HG03565 (cell line): ENCODE measurements around the gene ZNF516.

Experiments
- ATAC-seq: cut with Tn5 transposase; IDR thresholded peaks from one replicate; pipeline ENCODE4 v1.9.1; 2021; ENCODE audit warnings: mild to moderate bottlenecking, moderate library complexity; ENCODE audit not compliant: unreplicated experiment

ZNF516 gene

DNA sequence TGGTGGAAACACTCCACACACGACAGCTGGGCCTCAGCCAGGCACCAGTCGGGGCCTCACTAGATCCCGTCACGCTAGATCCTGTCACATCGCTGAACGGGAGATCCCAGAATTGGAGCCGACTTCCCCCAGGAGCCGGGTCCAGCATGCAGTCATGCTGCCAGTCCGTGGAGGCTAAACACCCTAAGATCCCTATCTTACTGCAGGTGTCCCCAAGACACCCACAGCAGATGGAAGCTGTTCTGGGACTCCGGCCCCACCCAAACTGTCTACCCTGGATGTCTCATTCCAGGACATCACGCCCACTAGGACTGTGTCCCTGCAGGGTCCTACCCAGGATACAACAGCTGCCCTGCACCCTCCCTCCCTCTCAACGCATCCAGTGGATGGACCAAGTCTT is 23.4 kb downstream of the ZNF516 start:
- ATAC-seq, result no peak

DNA sequence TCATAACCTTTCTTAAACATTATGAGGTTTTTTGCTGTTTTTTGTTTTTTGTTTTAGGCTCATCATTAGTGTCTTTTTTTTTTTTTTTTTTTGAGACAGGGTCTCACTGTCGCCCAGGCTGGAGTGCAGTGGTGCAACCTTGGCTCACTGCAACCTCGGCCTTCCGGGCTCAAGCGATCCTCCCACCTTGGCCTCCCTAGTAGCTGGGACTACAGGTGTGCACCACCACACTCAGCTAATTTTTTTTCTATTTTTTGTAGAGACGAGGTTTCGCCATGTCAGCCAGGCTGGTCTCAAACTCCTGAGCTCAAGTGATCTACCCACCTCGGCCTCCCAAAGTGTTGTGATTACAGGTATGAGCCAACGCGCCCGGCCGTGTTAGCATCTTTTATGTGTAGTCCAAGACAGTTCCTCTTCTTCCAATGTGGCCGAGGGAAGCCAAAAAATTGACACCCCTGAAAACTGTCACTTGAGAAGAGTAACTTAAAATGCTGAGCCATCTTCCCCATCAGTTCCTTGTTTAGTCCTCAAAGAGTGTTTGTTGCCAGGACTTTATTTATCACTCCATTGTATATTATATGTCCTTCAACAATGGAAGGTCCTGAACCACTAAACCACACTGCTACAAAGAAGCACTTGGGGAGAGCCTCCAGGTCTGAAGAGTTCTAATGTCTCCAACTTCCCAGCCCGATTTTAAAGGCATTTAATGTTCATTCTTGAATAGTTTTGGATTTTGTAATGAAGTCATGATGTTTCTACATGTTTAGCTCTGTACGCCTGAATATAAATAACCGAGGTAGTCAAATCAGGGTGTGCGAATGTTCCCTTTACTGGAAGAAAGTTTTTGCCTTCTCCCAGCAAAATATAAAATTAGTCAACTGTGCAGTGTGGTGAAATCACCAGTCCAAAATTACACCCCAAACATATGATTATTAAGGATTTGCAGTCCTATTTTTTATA is 26.4 kb downstream of the ZNF516 start:
- ATAC-seq, result no peak

DNA sequence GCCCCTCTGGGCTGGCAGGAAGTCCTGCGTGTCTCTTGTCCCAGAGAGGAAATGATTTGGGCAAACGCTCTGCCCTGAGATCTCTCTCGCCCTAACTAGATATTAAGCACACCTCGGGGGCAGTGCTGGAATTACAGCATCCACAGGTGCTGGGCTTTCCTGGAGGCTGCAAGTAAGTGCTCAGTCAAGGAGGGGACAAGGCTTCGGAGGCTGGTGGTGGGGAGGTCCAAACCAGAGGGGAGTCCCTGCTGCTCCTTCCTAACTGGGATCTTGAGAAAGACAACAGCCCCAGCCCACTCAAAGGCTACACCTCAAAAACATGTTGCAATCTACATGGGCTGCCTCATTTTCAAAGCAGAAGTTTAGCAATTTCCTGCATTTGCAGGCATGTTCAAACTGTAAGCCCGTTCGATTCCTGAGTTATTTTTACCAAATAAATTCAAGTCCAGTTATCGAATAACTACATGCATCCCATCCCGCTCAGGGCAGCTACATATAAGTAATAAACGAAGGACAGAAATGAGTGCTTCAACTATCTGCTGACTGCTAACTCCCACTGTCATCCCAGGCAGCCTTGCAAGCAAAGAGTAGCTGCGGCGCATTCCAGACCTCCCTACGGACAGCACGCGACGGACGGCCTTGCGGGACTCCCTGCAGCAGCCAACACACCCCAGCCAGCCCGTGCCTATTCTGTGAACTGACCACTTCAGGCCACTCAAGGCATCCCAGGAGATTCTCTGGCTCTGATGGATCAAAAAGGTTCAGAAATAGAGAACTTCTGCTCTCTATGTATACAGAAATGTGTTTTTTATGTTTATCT is 27.5 kb downstream of the ZNF516 start:
- no peak for ATAC-seq

DNA sequence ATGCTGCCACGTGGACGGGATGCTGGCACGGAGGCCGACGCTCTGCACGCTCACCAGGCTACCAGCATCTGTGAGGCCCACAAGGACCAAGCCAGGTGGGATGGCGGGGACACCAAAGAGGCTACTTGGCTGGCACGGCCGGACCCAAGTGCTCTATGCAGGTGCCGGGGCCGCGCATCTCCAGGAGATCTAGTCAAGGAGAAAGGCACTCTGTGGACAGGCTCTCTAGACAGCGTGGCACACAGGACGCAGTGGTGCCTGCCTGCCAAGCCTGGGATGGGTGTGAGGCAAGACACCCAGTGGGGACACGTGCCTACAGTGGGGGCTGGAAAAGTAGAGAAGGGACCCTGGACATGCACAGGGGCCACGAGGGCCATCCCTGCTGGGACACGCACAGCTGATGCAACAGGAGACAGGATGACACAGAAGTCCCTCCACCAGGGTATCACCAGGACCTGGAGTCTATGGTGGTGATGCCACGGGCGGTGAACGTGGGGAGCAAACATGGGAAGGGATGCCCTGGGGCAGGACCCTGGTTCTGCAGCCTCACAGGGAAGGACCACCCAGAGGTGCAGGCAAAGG is 28.5 kb downstream of the ZNF516 start:
- no peak for ATAC-seq

DNA sequence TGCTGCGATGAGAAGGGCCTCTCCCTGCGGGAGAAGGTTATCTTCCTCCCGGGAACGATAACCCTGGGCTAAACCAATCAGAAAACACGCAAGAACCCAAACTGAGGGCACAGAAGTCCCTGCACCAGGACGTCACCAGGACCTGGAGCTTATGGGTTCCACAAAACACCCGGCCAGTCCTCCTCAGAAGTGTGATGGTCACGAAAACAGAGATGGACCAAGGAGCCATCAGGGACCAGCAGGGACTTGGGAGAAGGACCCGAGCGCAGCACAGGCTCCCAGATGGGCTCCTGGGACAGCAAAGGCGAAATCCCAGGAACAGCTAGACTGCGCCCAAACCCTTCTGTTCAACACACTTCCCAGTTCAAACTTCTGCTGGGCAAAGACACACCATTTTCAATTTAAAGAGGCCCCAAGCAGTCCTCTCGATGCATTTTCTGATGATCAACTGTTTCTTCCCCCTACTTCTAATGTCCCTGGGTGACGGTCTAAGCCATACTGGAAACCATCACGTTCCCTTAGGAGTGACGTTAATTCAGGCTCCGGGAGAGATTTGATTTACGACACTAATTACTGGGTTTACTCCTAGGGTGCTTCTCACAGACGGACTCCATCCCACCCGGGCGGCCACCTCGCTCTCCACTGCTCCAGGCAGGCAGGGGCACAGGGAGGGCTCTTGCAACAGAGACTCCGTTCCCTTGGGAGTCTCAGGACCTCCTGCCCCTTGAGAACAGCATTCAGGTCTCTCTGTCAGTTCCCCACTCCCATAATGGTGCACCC is 29.2 kb downstream of the ZNF516 start:
- ATAC-seq, result no peak

DNA sequence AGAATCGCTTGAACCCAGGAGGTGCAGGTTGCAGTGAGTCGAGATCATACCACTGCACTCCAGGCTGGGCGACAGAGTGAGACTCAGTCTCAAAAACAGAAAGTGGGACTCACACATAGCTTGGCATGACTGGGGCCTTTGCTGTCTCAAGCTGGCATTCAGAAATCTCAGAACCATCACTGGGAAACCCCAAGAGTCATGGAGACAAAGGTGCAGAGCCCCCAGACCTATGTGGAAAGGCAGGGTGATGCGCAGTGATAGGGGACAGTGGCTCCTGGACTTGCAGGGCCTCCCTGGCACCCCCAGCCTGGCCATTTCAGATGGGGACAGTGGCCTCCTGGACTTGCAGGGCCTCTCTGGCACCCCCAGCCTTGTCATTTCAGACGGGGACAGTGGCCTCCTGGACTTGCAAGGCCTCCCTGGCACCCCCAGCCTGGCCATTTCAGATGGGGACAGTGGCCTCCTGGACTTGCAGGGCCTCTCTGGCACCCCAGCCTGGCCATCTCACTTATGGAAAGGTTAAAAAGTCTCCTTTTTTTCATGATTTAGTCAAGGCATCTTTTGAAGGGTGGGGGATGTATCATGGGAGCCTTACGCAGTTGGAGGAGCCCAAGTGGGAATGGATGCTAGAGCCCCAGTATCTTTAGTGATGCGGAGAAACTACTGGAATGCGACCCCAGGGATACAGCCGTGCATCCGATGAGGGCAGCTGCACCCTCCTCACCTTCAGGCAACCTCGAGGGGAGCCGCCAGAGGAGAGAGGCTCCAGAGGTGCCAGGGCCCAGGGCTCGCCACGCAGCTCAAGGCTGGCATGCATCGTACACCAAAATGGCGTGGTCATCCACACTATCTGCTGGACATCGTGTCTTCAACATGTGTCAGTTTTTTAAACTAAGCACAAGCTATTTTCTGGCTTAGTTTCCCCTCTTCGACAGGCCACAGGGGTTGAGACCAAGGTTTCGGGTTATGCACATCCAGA is 30.5 kb downstream of the ZNF516 start:
- ATAC-seq, result no peak

DNA sequence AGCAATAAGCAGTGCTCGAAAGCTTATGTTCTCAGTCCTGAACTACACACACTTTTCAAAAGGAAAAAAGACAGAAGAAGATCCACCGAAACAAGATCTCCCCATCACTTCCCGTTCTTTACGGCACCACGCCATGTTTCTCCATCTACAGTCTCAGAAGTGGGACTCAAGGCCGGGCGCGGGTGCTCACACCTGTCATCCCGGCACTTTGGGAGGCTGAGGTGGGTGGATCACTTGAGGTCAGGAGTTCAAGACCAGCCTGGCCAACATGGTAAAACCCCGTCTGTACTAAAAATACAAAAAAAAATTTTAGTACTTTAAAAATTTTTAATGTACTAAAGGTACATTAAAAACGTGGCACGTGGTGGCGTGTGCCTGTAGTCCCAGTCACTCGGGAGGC is 31.2 kb downstream of the ZNF516 start:
- no peak for ATAC-seq

DNA sequence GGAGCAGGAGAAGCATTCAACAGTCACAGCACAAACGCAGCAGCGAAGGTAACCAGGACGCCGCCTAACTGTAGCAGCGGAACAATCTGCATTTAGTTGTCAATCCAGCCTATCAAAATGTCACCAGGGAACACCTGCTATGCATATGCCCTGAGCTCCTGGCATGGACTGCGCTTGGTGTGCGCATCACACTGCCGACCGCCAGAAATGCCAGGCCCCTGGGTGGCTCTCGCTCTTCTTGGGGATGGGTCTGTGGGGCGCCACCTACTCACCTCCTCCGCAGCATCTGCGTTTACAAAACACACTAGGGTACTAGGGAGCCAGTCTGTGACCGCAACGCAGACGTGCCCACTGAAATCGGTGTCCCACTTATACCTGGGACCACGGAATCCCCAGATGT is 31.7 kb downstream of the ZNF516 start:
- ATAC-seq, result no peak

DNA sequence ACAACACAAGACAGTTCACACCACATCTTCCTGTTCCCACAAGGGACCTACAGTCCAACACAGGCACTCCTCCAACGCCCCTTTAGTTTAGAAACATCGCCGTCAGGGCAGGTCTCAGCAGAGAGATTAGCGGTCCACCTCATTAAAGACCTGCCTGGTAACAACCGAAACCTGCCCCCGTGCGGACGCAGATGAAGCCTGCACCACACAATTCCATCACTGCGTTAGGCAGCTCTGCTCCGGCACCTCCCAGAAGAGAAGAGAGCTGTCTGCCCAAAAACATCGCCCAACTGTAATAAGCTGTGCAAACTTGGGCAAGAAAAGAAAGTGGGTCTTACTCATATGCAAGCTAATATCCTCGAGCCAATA is 32.7 kb downstream of the ZNF516 start:
- ATAC-seq, result no peak

DNA sequence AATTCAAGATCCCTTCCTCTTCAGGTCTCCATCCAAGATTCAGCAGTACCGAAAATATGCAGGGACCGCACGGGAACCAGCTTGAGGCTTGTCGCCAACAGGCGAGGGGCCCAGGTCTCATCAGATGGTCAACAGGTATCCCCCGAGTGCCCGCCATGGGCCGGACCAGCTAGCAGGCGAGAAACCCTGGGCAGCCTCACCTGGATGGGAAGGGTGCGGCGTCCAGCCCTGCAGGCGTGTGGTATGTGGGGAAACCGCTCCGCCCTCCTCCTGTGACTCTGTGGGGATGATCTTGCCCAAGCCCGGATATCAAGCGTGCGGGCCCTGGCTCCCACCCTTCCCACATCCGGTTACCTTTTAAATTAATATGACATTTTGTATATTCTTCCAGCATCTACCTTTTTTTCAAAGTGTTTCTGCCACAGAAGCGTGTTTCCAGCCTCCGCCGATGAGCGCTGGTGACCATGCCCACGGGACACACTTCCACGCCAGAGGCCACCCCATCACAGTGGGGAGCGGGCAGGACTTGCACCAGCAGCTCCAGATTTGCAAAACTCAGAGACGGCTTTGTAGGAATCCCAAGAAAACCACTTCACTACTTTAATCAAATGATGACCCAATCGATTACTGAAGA is 33.2 kb downstream of the ZNF516 start:
- no peak for ATAC-seq

DNA sequence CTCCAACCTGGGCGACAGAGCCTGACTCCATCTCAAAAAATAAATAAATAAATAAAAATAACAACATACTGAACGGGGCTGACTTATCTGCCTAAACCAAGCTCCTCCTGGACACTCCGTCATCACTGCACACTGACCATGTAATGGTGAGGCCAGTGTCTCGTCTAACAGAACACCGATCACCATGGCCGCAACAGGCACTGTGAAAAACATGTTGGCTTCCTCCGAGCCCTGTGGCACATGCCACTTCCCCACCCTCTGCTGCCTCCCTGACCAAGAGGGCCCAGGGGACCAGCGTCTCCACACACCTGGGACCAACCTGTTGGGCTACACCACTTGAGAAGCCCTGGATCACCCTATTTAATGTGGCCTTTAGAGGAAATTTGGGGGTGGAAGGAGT is 33.9 kb downstream of the ZNF516 start:
- ATAC-seq, result no peak

DNA sequence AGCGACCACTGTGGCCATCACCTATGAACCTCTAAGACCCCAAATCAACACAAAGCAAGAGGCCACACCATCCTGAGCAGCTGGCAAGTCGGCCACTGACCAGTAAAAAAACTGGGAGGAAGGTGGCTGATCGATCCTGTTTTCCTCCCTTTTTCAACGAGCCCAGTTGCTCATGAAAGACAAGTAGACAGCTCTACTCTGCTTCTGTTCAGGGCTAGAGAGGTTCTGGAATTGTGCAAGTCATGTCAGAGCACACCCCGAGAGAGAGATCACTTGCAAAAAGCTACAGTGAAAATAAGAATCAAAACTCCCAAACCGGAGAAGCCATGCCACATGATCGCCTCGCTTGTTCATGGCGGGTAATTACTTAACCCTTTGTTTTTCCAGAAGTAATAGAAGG is 34.6 kb downstream of the ZNF516 start:
- ATAC-seq, result no peak

DNA sequence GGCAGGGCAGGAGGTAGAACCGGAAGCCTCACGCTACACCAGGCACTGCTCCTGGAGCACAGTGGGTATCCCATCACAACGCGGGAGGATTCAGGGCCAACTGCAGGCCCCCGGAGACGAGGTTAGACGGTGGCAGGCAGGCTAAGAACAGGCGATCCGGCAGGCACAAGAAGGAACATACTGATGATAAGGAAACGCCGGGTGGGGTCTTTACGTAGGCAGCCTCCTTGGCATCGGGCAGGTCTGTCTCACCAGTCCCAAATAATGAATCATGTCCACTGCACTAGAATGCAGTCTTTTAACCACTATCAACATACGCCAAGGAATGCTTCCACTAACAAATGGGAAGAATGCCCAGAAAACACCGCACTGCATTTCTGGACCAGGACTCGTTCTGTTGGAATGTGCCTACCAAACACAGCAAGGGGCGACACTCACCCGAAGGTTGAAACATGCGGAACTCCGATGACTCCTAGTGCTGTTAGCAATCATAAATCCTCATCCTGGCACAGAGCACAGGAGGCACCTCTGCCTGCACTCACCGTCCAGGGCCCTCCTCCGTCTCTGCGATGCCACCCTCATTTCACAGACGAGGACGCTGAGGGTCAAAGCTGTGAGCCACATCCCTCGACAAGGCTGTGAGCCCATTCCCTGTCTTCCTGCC is 35.2 kb downstream of the ZNF516 start:
- no peak for ATAC-seq

DNA sequence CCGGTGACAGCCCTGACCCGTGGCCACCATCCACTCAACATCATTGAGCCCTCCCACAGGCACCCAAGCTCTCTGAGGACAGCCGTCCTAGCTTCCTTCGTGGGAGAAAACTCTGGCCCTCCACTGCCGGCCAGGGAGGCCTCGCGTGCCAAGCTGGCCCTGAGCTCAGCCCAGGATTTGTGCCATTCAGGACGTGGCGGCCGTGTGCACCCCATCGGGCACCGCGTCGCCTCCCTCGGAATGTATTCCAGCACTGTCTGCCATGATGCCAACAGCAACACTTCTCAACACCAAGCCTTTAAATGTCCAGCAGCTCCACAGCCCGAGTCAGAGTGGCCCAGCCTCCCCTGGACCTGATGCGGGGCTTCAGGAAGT is 35.7 kb downstream of the ZNF516 start:
- no peak for ATAC-seq

DNA sequence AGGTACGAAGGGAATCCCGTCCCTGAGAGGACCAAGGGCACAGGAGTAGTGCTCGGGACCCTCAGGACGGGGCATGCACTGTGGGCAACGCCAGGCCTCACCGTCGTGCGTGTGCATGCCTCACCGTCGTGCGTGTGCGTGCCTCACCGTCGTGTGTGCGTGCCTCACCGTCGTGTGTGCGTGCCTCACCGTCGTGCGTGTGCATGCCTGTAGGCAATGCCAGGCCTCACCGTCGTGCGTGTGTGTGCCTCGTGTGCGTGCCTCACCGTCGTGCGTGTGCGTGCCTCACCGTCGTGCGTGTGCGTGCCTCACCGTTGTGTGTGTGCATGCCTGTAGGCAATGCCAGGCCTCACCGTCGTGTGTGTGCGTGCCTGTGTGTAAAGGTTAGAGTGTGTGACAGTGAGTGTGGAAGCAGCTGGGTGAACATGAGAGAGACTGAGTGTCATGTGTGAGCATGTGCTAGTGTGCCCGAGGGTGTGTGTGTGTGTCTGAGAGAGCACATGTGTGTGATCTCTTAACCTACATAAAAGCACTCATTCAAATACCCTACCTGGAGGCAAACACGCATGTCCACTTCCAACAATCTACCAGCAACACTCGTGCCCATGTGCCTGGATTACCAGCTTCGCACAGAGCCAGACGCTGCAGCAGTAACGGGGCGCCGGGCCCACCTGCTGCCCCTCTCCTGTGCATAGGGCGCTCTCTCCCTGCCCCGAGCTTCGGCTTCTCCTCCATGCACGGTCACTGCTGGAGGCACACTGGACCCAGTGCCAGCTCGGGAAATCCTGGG is 36.3 kb downstream of the ZNF516 start:
- no peak for ATAC-seq

DNA sequence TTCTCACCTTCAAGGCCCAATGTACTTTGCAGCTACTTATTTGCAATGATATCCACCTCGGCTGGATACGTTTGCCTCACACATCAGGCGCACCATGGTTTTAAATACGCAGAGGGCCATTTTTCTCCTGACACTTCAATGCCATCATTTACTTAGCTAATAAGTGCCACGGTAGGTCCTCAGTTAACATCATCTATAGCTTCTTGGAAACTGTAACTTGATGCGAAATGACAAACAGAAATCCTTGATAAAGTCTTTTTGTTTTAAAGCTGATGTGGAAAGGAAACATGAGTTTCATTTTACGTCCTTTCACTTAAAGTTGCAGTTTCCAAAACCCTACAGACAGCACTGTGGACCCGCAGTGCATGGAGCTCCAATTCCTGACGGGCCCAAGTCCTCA is 37.1 kb downstream of the ZNF516 start:
- no peak for ATAC-seq

DNA sequence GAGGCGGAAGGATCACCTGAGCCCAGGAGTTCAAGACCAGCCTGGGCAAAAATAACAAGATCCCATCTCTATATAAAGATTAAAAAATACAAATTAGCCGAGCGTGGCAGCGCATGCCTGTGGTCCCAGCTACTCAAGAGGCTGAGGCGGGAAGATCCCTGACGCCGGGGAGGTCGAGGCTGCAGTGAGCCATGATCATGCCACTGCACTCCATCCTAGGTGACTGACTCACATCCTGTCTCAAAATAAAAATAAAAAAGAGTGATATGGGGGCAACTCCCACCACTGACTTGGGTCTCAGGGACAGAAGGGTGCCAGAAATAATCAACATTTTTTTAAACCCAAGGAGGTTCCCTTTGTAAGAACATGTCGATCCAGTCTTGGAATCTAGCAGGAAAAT is 37.6 kb downstream of the ZNF516 start:
- no peak for ATAC-seq

DNA sequence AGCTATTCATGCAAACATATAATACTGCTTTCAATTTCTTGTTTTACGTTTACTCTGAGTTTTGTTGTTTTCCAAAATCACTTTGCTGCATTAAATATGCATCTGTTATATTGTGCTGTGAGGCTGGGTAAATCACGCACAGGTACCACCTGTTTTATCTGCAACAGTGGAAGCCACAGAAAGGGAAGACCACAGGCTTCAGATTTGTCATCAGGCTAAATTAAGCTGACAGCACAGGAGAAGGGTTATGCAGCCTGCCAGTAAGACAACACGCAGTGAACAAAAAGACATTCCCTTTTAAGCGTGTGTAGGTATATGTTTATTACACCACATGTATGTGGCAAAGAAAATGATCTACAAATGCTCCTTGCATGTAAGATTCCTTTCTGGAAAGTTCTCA is 38.2 kb downstream of the ZNF516 start:
- ATAC-seq, result no peak
